Measurements from ENCODE around the gene LCTL. TPM values are rescaled to one million over a fixed set of nuclear protein-coding genes. Genes with fewer than 3 reads are reported as not detected.

LCTL gene
- total RNA-seq, 6 donors from 2014 or later = not detected

- Histone ChIP-seq H3K27ac (no peak overlapping the region), H3K36me3 (no peaks in the 10 kb centered on the region), H3K27me3 (no peaks in the 10 kb centered on the region), H3K9me3 (no peaks in the 10 kb centered on the region), H3K4me3 (no peak overlapping the region), H3K4me1 (peaks cover under 1 to 33% (median 31%) of the 10 kb centered on the region in 4 donors)
- TF ChIP-seq CTCF (IDR thresholded peaks at IDR 0.05) (no peak), POLR2A (IDR thresholded peaks at IDR 0.05) (no peak)
- DNase-seq (peak in 1 of 2 donors; percentile 46), ATAC-seq (ENCODE audit: low FRiP score in 2 of 2) (peak; percentile 24 to 50)
- 65 to 83% methylated on average over 10 to 13 of the region's 13 CpGs for WGBS, 2 donors
Measured at GRCh38 chr15:66611257-66612053, 45.7 kb upstream of the LCTL start.

- no peaks in the 10 kb centered on the region for H3K36me3 ChIP-seq
- TF ChIP-seq EP300 (IDR thresholded peaks at IDR 0.05) (no peak), CTCF (IDR thresholded peaks at IDR 0.05) (no peak)
- DNase-seq = no peak
- ATAC-seq (ENCODE audit: low FRiP score in 2 of 2) = no peak
- H3K4me1 ChIP-seq = peaks cover 0 to 17% (median 17%) of the 10 kb centered on the region in 4 donors
- WGBS, 2 donors = 75 to 82% methylated on average over 3 to 5 of the region's 5 CpGs
- no peaks in the 10 kb centered on the region for H3K9me3 ChIP-seq
- no peaks in the 10 kb centered on the region for H3K27me3 ChIP-seq
- no peak overlapping the region for H3K27ac ChIP-seq
- H3K4me3 ChIP-seq = no peak overlapping the region
Measured at GRCh38 chr15:66609876-66610275, 44.1 kb upstream of the LCTL start.

- Histone ChIP-seq H3K4me1 (peaks cover 0 to 11% (median 8%) of the 10 kb centered on the region in 4 donors), H3K4me3 (no peak overlapping the region), H3K27ac (no peak overlapping the region), H3K27me3 (no peaks in the 10 kb centered on the region), H3K36me3 (no peaks in the 10 kb centered on the region), H3K9me3 (no peaks in the 10 kb centered on the region)
- whole genome bisulfite sequencing, 2 donors = 91 to 94% methylated on average over 2 of the region's 2 CpGs
- ATAC-seq (ENCODE audit: low FRiP score in 2 of 2) (no peak), DNase-seq (no peak)
- no peak for TF ChIP-seq CTCF (IDR thresholded peaks at IDR 0.05)
- TF ChIP-seq POLR2AphosphoS5 (IDR thresholded peaks at IDR 0.05) = no peak
- TF ChIP-seq EP300 (IDR thresholded peaks at IDR 0.05) = no peak
- TF ChIP-seq POLR2A (IDR thresholded peaks at IDR 0.05) = no peak
Measured at GRCh38 chr15:66608881-66609280, 43.1 kb upstream of the LCTL start.

- ATAC-seq (ENCODE audit: low FRiP score in 2 of 2) (no peak), DNase-seq (no peak)
- no peaks in the 10 kb centered on the region for H3K27me3 ChIP-seq
- no peak for TF ChIP-seq CTCF (IDR thresholded peaks at IDR 0.05)
- H3K27ac ChIP-seq = no peak overlapping the region
- H3K9me3 ChIP-seq = no peaks in the 10 kb centered on the region
- peaks cover 0 to 11% (median 3%) of the 10 kb centered on the region in 4 donors for H3K4me1 ChIP-seq
- 74 to 77% methylated on average over 3 of the region's 3 CpGs for WGBS, 2 donors
- H3K36me3 ChIP-seq = no peaks in the 10 kb centered on the region
- no peak overlapping the region for H3K4me3 ChIP-seq
Measured at GRCh38 chr15:66608159-66608558, 42.4 kb upstream of the LCTL start.
